ENCODE data around the gene TXNDC5. TPM values are rescaled to one million over a fixed set of nuclear protein-coding genes. Genes with fewer than 3 reads are reported as not detected.

Gene TXNDC5
- total and polyA plus RNA-seq, 2 of the 13 experiments (the other 11 are each of a cell fraction or from before 2014, with no cell fraction given), result 287 to 578 TPM

DNA sequence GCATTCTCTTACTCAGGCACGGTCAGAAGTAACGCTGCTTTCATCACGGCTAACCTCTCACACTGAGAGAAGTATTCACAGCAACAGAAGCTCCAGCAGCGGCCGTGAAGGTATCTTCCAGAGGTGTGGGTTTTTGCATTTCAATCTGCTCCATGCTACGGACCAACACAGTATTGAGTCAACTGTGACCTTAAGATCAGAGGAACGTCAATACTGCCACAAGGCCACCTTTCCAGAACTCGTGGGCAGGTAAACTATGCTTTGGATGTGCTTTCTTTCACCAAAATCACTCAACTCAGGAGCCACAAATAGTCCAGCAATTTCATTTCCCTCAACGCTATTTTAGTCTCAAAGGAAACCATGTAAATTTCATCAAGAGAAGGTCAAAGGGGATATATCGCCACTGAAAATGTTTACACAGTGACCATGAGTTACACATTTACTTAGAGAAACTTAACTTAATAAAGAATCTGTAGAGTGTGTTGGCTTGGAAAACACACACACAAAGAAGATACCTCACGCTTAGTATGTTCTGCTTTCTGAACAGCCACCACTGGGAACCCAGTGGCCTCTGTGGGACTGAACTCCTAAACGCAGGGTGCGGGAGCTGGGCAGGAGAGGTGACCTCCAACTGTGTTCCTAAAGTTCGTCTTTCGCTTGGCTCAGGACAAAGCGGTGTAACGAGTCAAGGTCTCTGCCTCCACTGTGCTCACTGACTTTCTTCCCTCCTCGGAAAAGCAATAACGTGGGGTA is 27.9 kb downstream of the TXNDC5 start (continued):
- TF ChIP-seq ZNF441 (CRISPR knock-in tag; IDR thresholded peaks at IDR 0.05; ENCODE audit: borderline replicate concordance), result no peak
- TF ChIP-seq RARA (CRISPR knock-in tag; IDR thresholded peaks at IDR 0.05), result peak; percentile 7; the same call in 1 of the 2 replicates
- peak; percentile 57; the same call in 1 of the 2 replicates for TF ChIP-seq KAT8 (CRISPR knock-in tag; IDR thresholded peaks at IDR 0.05)
- TF ChIP-seq PAX8 (CRISPR knock-in tag; IDR thresholded peaks at IDR 0.05; ENCODE audit: borderline replicate concordance), result no peak
- no peak for TF ChIP-seq ZNF292 (CRISPR knock-in tag; IDR thresholded peaks at IDR 0.05; ENCODE audit: borderline replicate concordance, low read depth)
- no peak for TF ChIP-seq ZFX (CRISPR knock-in tag; IDR thresholded peaks at IDR 0.05; ENCODE audit: low read depth)
- TF ChIP-seq HHEX (CRISPR knock-in tag; IDR thresholded peaks at IDR 0.05), result no peak
- TF ChIP-seq GATAD2A (CRISPR knock-in tag; IDR thresholded peaks at IDR 0.05), result peak; percentile 16; the same call in 1 of the 2 replicates
- TF ChIP-seq ZNF672 (CRISPR knock-in tag; IDR thresholded peaks at IDR 0.05), result no peak
- TF ChIP-seq KLF15 (CRISPR knock-in tag; IDR thresholded peaks at IDR 0.05; ENCODE audit: borderline replicate concordance), result no peak
- TF ChIP-seq GABPA (IDR thresholded peaks at IDR 0.05; ENCODE audit: low read depth, low read length), result no peak
- no peak for TF ChIP-seq GABPA (CRISPR knock-in tag; IDR thresholded peaks at IDR 0.05; ENCODE audit: low read depth)
- no peak for TF ChIP-seq TEAD2 (CRISPR knock-in tag; IDR thresholded peaks at IDR 0.05)
- no peak for TF ChIP-seq POGZ (CRISPR knock-in tag; IDR thresholded peaks at IDR 0.05)
- 0 out of 2 replicates have a peak, but pooled peaks have one; percentile 32 for TF ChIP-seq ELF3 (CRISPR knock-in tag; IDR thresholded peaks at IDR 0.05)
- TF ChIP-seq, protein P1, sequence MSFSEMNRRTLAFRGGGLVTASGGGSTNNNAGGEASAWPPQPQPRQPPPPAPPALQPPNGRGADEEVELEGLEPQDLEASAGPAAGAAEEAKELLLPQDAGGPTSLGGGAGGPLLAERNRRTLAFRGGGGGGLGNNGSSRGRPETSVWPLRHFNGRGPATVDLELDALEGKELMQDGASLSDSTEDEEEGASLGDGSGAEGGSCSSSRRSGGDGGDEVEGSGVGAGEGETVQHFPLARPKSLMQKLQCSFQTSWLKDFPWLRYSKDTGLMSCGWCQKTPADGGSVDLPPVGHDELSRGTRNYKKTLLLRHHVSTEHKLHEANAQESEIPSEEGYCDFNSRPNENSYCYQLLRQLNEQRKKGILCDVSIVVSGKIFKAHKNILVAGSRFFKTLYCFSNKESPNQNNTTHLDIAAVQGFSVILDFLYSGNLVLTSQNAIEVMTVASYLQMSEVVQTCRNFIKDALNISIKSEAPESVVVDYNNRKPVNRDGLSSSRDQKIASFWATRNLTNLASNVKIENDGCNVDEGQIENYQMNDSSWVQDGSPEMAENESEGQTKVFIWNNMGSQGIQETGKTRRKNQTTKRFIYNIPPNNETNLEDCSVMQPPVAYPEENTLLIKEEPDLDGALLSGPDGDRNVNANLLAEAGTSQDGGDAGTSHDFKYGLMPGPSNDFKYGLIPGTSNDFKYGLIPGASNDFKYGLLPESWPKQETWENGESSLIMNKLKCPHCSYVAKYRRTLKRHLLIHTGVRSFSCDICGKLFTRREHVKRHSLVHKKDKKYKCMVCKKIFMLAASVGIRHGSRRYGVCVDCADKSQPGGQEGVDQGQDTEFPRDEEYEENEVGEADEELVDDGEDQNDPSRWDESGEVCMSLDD (CRISPR knock-in tag; IDR thresholded peaks at IDR 0.05; ENCODE audit: borderline replicate concordance), result no peak
- no peak for TF ChIP-seq ATAD3A (CRISPR knock-in tag; IDR thresholded peaks at IDR 0.05)
- no peak for TF ChIP-seq FOSL2 (CRISPR knock-in tag; IDR thresholded peaks at IDR 0.05)
- TF ChIP-seq SMARCC2 (IDR thresholded peaks at IDR 0.05), result no peak
- TF ChIP-seq NR2F1 (CRISPR knock-in tag; IDR thresholded peaks at IDR 0.05), result peak; percentile 48 to 74; a peak in 3 of 4 replicates
- TF ChIP-seq TGIF2 (CRISPR knock-in tag; IDR thresholded peaks at IDR 0.05), result 0 out of 2 replicates have a peak, but pooled peaks have one; percentile 34
- no peak for TF ChIP-seq NFKBIZ (CRISPR knock-in tag; IDR thresholded peaks at IDR 0.05)
- TF ChIP-seq ZNF224 (CRISPR knock-in tag; IDR thresholded peaks at IDR 0.05), result no peak
- no peak for TF ChIP-seq FOXA1 (IDR thresholded peaks at IDR 0.05)
- TF ChIP-seq FOXA1 (CRISPR knock-in tag; IDR thresholded peaks at IDR 0.05), result 0 out of 2 replicates have a peak, but pooled peaks have one; percentile 3
- TF ChIP-seq ZEB1 (IDR thresholded peaks at IDR 0.05; ENCODE audit: insufficient replicate concordance, low read depth), result peak; percentile 50
- TF ChIP-seq, protein P2, sequence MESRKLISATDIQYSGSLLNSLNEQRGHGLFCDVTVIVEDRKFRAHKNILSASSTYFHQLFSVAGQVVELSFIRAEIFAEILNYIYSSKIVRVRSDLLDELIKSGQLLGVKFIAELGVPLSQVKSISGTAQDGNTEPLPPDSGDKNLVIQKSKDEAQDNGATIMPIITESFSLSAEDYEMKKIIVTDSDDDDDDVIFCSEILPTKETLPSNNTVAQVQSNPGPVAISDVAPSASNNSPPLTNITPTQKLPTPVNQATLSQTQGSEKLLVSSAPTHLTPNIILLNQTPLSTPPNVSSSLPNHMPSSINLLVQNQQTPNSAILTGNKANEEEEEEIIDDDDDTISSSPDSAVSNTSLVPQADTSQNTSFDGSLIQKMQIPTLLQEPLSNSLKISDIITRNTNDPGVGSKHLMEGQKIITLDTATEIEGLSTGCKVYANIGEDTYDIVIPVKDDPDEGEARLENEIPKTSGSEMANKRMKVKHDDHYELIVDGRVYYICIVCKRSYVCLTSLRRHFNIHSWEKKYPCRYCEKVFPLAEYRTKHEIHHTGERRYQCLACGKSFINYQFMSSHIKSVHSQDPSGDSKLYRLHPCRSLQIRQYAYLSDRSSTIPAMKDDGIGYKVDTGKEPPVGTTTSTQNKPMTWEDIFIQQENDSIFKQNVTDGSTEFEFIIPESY (CRISPR knock-in tag; IDR thresholded peaks at IDR 0.05), result peak; percentile 51; the same call in 1 of the 2 replicates
- TF ChIP-seq, protein P3, sequence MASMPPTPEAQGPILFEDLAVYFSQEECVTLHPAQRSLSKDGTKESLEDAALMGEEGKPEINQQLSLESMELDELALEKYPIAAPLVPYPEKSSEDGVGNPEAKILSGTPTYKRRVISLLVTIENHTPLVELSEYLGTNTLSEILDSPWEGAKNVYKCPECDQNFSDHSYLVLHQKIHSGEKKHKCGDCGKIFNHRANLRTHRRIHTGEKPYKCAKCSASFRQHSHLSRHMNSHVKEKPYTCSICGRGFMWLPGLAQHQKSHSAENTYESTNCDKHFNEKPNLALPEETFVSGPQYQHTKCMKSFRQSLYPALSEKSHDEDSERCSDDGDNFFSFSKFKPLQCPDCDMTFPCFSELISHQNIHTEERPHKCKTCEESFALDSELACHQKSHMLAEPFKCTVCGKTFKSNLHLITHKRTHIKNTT (CRISPR knock-in tag; IDR thresholded peaks at IDR 0.05), result no peak

All from HepG2 (cell line).